ENCODE measurements around the gene PAM16.
A peak's percentile ranks its signal among the peaks of the same experiment; 100 is the strongest.

GRCh38 chr16:4358831-4359561 lies 7.9 kb upstream of the PAM16 start:
- TF ChIP-seq CHD1 (IDR thresholded peaks at IDR 0.05; ENCODE audit: low read length) (no peak), KLF16 (IDR thresholded peaks at IDR 0.05) (no peak), SMARCA5 (IDR thresholded peaks at IDR 0.05) (no peak), CHD4 (IDR thresholded peaks at IDR 0.05; ENCODE audit: insufficient read depth, insufficient replicate concordance, low read depth, low read length, poor library complexity, severe bottlenecking) (no peak), NFIC (IDR thresholded peaks at IDR 0.05) (no peak), ZBTB2 (IDR thresholded peaks at IDR 0.05) (no peak), POLR2A (conservative IDR thresholded peaks at IDR 0.05) (no peak), ZNF780A (CRISPR knock-in tag; IDR thresholded peaks at IDR 0.05) (no peak), CBX1 (IDR thresholded peaks at IDR 0.05; ENCODE audit: low read depth) (no peak), CTCF (IDR thresholded peaks at IDR 0.05 in 2 of 3, conservative IDR thresholded peaks at IDR 0.05 in 1 of 3; ENCODE audit: insufficient read depth in 2 of 3, low read depth in 1 of 3, low read length in 3 of 3) (peak; percentile 84 to 92 (median 91)), ZNF274 (IDR thresholded peaks at IDR 0.05; ENCODE audit: borderline replicate concordance, low read depth, low read length) (no peak), SAP30 (IDR thresholded peaks at IDR 0.05; ENCODE audit: borderline replicate concordance, insufficient read depth, low read depth, low read length, poor library complexity, severe bottlenecking) (no peak), ZHX1 (conservative IDR thresholded peaks at IDR 0.05; ENCODE audit: low read length) (no peak), E2F5 (CRISPR knock-in tag; IDR thresholded peaks at IDR 0.05) (no peak)

All from K562 (cell line).